HepG2 (cell line): ENCODE data around the gene PRELID2. TPM values are rescaled to one million over a fixed set of nuclear protein-coding genes. Genes with fewer than 3 reads are reported as not detected.
A peak's percentile ranks its signal among the peaks of the same experiment; 100 is the strongest.

Source experiments
- BCL3 ChIP-seq: sonication (generic); formaldehyde crosslinking; IDR thresholded peaks from 2 replicates; pipeline ENCODE4 v1.5.1; 2020; ENCODE audit warnings: mild to moderate bottlenecking, missing genetic modification reagents, moderate library complexity
- BRF2 ChIP-seq: sonication (generic); formaldehyde crosslinking; IDR thresholded peaks from 2 replicates; pipeline ENCODE4 v1.8.1; 2022; ENCODE audit warnings: mild to moderate bottlenecking, missing genetic modification reagents
- CAMTA2 ChIP-seq: sonication (generic); formaldehyde crosslinking; IDR thresholded peaks from 2 replicates; pipeline ENCODE4 v1.4.0; 2020; ENCODE audit warnings: mild to moderate bottlenecking, missing genetic modification reagents, borderline replicate concordance
- CREBL2 ChIP-seq: sonication (generic); formaldehyde crosslinking; IDR thresholded peaks from 2 replicates; pipeline ENCODE4 v1.8.1; 2023; ENCODE audit warnings: missing genetic modification reagents, mild to moderate bottlenecking, borderline replicate concordance
- HOXA3 ChIP-seq: sonication (generic); formaldehyde crosslinking; IDR thresholded peaks from 2 replicates; pipeline ENCODE4 v1.5.0; 2020; ENCODE audit warnings: missing genetic modification reagents
- PCBP1 ChIP-seq: fragments of 200-400 bp; formaldehyde crosslinking; IDR thresholded peaks from 2 replicates; pipeline ENCODE4 v1.6.1; 2017; ENCODE audit warnings: mild to moderate bottlenecking, low read depth, low read length, borderline replicate concordance
- ZBTB14 ChIP-seq: sonication (generic); formaldehyde crosslinking; IDR thresholded peaks from 2 replicates; pipeline ENCODE4 v1.4.0; 2020; ENCODE audit warnings: missing genetic modification reagents
- ZBTB3 ChIP-seq: sonication (generic); formaldehyde crosslinking; IDR thresholded peaks from 2 replicates; pipeline ENCODE4 v1.4.0; 2020; ENCODE audit warnings: low read depth, mild to moderate bottlenecking, moderate library complexity, missing genetic modification reagents, borderline replicate concordance
- ZNF121 ChIP-seq: sonication (generic); formaldehyde crosslinking; IDR thresholded peaks from 2 replicates; pipeline ENCODE4 v1.5.0; 2020; ENCODE audit warnings: mild to moderate bottlenecking, missing genetic modification reagents
- ZNF354B ChIP-seq: sonication (generic); formaldehyde crosslinking; IDR thresholded peaks from 2 replicates; pipeline ENCODE4 v1.8.0; 2022; ENCODE audit warnings: mild to moderate bottlenecking, missing genetic modification reagents
- ZNF549 ChIP-seq: sonication (generic); formaldehyde crosslinking; IDR thresholded peaks from 2 replicates; pipeline ENCODE4 v1.5.0; 2020; ENCODE audit warnings: missing genetic modification reagents
- ZNF781 ChIP-seq: sonication (generic); formaldehyde crosslinking; IDR thresholded peaks from 2 replicates; pipeline ENCODE4 v1.5.1; 2020; ENCODE audit warnings: borderline replicate concordance, mild to moderate bottlenecking, missing genetic modification reagents; ENCODE audit errors: not compliant biosample characterization
- polyA plus RNA-seq, 8 experiments: library from polyadenylated mRNA; depleted of rRNA in 3 of 8; stranded (reverse) in 7 of 8; unstranded in 1 of 8; fragments of >200 nt; fragmentation: Illumina TruSeq in 4 of 8; extraction: Trizol in 4 of 8; gene quantifications; 2 replicates each; pipeline versions ENCODE4 v1.2.1 to v1.2.3, GENCODE V29; 2011 to 2016; ENCODE audit warnings: low read depth in 4 of 8, missing spikeins in 1 of 8, mixed read lengths in 1 of 8; ENCODE audit not compliant: insufficient read depth in 1 of 8
- total RNA-seq, 5 experiments: library from RNA; depleted of rRNA; stranded (reverse); fragments of >200 nt; fragmentation: Illumina TruSeq; extraction: Trizol; gene quantifications; 2 replicates each; pipeline ENCODE4 v1.2.3, GENCODE V29; 2016; ENCODE audit warnings: low read depth in 1 of 5

Gene PRELID2
- total and polyA plus RNA-seq, 2 of the 13 experiments (the other 11 are each of a cell fraction or from before 2014, with no cell fraction given): 10.0 to 22.9 TPM

GRCh38 chr5:145834917-145835847 lies at the start of gene PRELID2 (continued):
- peak; percentile 38 for TF ChIP-seq ZNF781 (CRISPR knock-in tag)
- no peak for TF ChIP-seq ZNF354B (CRISPR knock-in tag)
- TF ChIP-seq ZBTB14: no peak; the same call in 1 of the 2 replicates
- no peak for TF ChIP-seq ZNF121 (CRISPR knock-in tag)
- no peak for TF ChIP-seq CAMTA2
- no peak for TF ChIP-seq ZBTB3
- TF ChIP-seq BCL3: peak; percentile 82; the same call in 1 of the 2 replicates
- 0 out of 2 replicates have a peak, but pooled peaks have one; percentile 5 for TF ChIP-seq ZNF549 (CRISPR knock-in tag)
- 0 out of 2 replicates have a peak, but pooled peaks have one; percentile 64 for TF ChIP-seq CREBL2 (CRISPR knock-in tag)
- peak; percentile 79 for TF ChIP-seq HOXA3
- TF ChIP-seq BRF2 (CRISPR knock-in tag): no peak; the same call in 1 of the 2 replicates
- TF ChIP-seq PCBP1: no peak
